Hepatocyte (in vitro differentiated cells): ENCODE results near the gene CLPTM1.
"Not testable (repeated sequence)": the region's sequence is repeated elsewhere in the genome, so short reads cannot be mapped to it uniquely, and the experiment has no call there.

ENCODE experiments used
- EZH2 ChIP-seq: fragments of 200-600 bp; sonication (generic); IDR thresholded peaks from 2 replicates; pipeline ENCODE4 v1.6.1; 2016; ENCODE audit warnings: antibody characterized with exemption, mild to moderate bottlenecking, borderline replicate concordance
- EZH2phosphoT487 ChIP-seq: fragments of 200-600 bp; sonication (generic); IDR thresholded peaks from one replicate; pipeline ENCODE4 v1.6.1; 2018; ENCODE audit warnings: antibody characterized with exemption, mild to moderate bottlenecking, low read depth, moderate library complexity; ENCODE audit not compliant: unreplicated experiment, severe bottlenecking
- TF ChIP-seq, protein P1 (sequence below): fragments of 200-600 bp; sonication (generic); IDR thresholded peaks from 2 replicates; pipeline ENCODE4 v1.5.1; 2016; ENCODE audit warnings: antibody characterized with exemption, mild to moderate bottlenecking; ENCODE audit not compliant: poor library complexity

DNA sequence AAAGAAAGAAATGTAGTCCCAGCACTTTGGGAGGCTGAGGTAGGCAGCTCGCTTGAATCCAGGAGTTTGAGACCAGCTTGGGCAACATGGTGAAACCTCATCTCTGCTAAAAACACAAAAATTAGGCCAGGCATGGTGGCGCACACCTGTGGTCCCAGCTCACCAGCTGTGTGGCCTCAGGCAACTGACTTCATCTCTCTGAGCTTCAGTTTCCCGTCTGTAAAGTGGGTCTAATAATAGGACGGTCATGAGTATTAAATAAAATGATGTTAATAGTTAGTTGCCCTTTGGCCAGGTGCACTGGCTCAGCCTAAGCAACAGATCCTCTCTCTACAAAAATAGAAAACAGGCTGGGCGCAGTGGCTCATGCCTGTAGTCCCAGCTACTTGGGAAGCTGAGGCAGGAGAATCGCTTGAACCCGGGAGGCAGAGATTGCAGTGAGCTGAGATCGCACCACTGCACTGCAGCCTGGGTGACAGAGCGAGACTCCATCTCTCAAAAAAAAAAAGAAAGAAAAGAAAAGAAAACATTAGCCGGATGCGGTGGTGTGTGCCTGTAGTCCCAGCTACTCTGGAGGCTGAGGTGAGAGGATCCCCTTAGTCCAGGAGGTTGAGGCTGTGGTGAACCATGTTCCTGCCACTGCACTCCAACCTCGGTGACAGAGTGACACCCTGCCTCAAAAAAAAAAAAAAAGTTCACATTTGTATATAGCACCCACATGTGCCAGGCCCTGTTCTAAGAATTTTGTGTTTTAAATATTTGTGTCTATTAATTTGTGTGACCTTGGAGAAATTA, 44.1 kb downstream of the CLPTM1 start:
- TF ChIP-seq, protein P1, sequence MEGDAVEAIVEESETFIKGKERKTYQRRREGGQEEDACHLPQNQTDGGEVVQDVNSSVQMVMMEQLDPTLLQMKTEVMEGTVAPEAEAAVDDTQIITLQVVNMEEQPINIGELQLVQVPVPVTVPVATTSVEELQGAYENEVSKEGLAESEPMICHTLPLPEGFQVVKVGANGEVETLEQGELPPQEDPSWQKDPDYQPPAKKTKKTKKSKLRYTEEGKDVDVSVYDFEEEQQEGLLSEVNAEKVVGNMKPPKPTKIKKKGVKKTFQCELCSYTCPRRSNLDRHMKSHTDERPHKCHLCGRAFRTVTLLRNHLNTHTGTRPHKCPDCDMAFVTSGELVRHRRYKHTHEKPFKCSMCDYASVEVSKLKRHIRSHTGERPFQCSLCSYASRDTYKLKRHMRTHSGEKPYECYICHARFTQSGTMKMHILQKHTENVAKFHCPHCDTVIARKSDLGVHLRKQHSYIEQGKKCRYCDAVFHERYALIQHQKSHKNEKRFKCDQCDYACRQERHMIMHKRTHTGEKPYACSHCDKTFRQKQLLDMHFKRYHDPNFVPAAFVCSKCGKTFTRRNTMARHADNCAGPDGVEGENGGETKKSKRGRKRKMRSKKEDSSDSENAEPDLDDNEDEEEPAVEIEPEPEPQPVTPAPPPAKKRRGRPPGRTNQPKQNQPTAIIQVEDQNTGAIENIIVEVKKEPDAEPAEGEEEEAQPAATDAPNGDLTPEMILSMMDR = not testable (repeated sequence)
- TF ChIP-seq EZH2, EZH2phosphoT487: not testable (repeated sequence)
